Measurements from ENCODE around the gene LRRIQ1. TPM values are rescaled to one million over a fixed set of nuclear protein-coding genes. Genes with fewer than 3 reads are reported as not detected.

LRRIQ1 gene
- total and polyA plus RNA-seq, 10 donors: 0.02 to 1.0 (median 0.20) TPM; not detected in 1

DNA sequence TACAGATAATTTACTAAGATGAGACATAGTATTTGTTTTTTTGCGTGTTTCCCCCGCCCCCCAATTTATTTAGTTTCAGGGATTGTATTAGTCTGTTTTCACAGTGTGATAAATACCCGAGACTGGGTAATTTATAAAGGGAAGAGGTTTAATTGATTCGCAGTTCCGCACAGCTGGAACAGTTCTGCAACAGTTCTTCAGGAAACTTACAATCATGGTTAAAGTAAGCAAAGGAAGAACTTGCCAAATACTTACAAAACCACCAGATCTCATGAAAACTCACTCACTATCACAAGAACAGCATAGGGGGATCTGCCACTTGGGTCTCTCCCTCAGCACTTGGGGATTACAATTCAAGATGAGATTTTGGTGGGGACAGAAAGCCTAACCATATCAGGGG lies 48.9 kb downstream of the LRRIQ1 start:
- DNase-seq: no peak
- H3K4me3 ChIP-seq: no peak overlapping the region
- no peak for TF ChIP-seq POLR2AphosphoS5 (IDR thresholded peaks at IDR 0.05)
- TF ChIP-seq, protein P1, sequence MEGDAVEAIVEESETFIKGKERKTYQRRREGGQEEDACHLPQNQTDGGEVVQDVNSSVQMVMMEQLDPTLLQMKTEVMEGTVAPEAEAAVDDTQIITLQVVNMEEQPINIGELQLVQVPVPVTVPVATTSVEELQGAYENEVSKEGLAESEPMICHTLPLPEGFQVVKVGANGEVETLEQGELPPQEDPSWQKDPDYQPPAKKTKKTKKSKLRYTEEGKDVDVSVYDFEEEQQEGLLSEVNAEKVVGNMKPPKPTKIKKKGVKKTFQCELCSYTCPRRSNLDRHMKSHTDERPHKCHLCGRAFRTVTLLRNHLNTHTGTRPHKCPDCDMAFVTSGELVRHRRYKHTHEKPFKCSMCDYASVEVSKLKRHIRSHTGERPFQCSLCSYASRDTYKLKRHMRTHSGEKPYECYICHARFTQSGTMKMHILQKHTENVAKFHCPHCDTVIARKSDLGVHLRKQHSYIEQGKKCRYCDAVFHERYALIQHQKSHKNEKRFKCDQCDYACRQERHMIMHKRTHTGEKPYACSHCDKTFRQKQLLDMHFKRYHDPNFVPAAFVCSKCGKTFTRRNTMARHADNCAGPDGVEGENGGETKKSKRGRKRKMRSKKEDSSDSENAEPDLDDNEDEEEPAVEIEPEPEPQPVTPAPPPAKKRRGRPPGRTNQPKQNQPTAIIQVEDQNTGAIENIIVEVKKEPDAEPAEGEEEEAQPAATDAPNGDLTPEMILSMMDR (IDR thresholded peaks at IDR 0.05 in 8 of 11, conservative IDR thresholded peaks at IDR 0.05 in 3 of 11): no peak
- no peak for TF ChIP-seq POLR2A (IDR thresholded peaks at IDR 0.05)
- H3K4me1 ChIP-seq: no peaks in the 10 kb centered on the region
- H3K27me3 ChIP-seq (replicated peaks in 1 of 7): no peaks in the 10 kb centered on the region
- 81 to 89% (median 85%) methylated on average over 5 of the region's 5 CpGs for WGBS, 5 donors
- H3K9me3 ChIP-seq: peaks cover 0 to 6% (median 0%) of the 10 kb centered on the region in 8 donors
- no peak overlapping the region for H3K27ac ChIP-seq
- intact Hi-C loops (cut with DNase I; ENCODE audit: low total_unique reads): no loop called here
- H3K36me3 ChIP-seq: no peaks in the 10 kb centered on the region

GRCh38 chr12:85089792-85090191 lies 53.6 kb downstream of the LRRIQ1 start:
- Histone ChIP-seq H3K36me3 (no peaks in the 10 kb centered on the region), H3K4me3 (no peak overlapping the region), H3K27ac (no peak overlapping the region), H3K4me1 (no peaks in the 10 kb centered on the region), H3K27me3 (replicated peaks in 1 of 7) (no peaks in the 10 kb centered on the region), H3K9me3 (peaks cover 0 to 6% (median 0%) of the 10 kb centered on the region in 8 donors)
- TF ChIP-seq, protein P1 (IDR thresholded peaks at IDR 0.05 in 8 of 11, conservative IDR thresholded peaks at IDR 0.05 in 3 of 11): no peak
- no peak for TF ChIP-seq POLR2A (IDR thresholded peaks at IDR 0.05)
- TF ChIP-seq POLR2AphosphoS5 (IDR thresholded peaks at IDR 0.05): no peak
- peak; percentile 37 for DNase-seq
- 63 to 78% (median 69%) methylated on average over 5 of the region's 5 CpGs for WGBS, 5 donors
- intact Hi-C loops (cut with DNase I; ENCODE audit: low total_unique reads): no loop called here

DNA sequence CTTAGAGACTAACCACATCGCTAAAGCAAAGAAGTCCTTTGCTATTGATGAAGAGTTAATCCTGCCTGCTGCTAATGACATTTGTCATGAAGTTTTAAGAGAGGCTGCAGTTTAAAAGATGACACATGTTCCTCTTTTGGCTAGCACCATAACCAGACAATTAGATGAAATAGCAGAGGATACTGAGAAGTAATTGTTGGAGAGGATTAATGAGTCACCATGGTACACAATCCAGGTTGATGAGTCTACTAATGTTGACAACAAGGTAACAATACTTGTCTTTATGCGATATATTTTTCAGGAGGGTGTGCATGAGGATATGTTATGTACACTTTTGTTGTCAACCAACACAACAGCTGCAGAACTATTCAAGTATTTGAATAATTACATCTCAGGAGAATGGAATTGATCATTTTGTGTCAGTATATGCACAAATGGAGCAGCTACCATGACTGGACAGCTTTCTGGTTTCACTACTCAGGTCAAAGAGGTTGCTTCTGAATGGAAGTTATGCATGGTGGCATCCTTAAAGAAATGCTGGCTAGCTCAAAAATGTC lies 56.7 kb downstream of the LRRIQ1 start:
- Histone ChIP-seq H3K4me1 (no peaks in the 10 kb centered on the region), H3K27ac (no peak overlapping the region), H3K36me3 (no peaks in the 10 kb centered on the region), H3K27me3 (replicated peaks in 1 of 7) (no peaks in the 10 kb centered on the region), H3K4me3 (no peak overlapping the region), H3K9me3 (no peaks in the 10 kb centered on the region)
- no peak for DNase-seq
- TF ChIP-seq, protein P1 (IDR thresholded peaks at IDR 0.05 in 8 of 11, conservative IDR thresholded peaks at IDR 0.05 in 3 of 11): no peak
- TF ChIP-seq POLR2A (IDR thresholded peaks at IDR 0.05) (no peak), POLR2AphosphoS5 (IDR thresholded peaks at IDR 0.05) (no peak)
- intact Hi-C loops (cut with DNase I; ENCODE audit: low total_unique reads): no loop called here
- WGBS, 5 donors: 47 to 95% (median 67%) methylated on average over 2 of the region's 2 CpGs

DNA sequence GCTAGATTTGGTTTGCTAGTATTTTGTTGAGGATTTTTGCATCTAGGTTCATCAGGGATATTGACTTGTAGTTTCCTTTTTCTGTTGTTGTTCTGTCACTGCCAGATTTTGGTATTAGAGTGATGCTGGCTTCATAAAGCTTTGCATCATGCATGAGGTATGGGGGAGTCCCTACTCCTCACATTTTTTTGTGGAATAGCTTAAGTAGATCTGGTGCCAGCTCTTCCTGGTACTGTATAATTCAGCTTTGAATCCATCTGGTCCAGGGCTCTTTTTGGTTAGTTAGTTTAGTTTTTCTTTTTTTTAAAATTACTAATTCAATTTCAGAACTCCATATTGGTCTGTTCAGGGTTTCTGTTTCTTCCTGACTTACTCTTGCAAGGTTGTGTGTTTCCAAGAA lies 59.4 kb downstream of the LRRIQ1 start:
- Histone ChIP-seq H3K27me3 (replicated peaks in 1 of 7) (no peaks in the 10 kb centered on the region), H3K36me3 (no peaks in the 10 kb centered on the region), H3K4me3 (no peak overlapping the region), H3K4me1 (no peaks in the 10 kb centered on the region), H3K9me3 (no peaks in the 10 kb centered on the region), H3K27ac (no peak overlapping the region)
- TF ChIP-seq POLR2AphosphoS5 (IDR thresholded peaks at IDR 0.05) (no peak), POLR2A (IDR thresholded peaks at IDR 0.05) (no peak)
- TF ChIP-seq, protein P1 (IDR thresholded peaks at IDR 0.05 in 8 of 11, conservative IDR thresholded peaks at IDR 0.05 in 3 of 11): no peak
- intact Hi-C loops (cut with DNase I; ENCODE audit: low total_unique reads): no loop called here
- no peak for DNase-seq
